ENCODE measurements around the gene SPIB.

SPIB gene

DNA sequence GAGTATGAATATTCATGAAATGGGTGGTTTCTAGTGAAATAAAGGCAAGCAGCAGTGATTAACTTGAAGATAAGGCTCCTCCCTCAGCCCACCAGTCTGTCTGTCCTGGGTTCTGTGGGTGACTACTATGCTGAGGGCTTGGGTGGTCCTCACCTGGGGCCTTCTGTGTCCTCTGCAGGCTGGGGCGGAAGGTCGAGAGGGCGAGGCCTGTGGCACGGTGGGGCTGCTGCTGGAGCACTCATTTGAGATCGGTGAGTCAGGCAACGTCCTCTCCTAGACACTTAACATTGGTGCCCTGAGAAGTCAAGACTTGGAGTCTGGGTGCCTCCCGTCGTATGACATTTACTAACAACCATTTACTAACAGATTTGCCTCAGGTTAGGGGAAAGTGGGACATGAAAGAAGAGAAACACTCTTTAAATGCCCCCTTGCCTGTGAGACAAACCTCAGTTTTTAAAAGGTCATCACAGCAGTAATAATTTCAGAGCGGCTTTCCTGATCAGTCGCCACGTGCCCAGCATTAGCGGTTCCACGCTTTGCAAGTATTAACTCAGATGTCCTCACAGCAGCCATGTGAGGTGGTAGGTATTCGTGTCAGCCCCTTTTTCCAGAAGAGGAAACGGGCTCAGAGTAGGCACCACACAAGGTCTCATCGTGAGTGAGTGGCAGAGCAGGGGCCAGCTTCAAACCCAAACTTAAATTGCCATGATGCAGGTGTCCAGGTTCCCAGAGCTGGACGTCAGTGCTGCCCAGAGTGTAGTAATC lies 59.2 kb downstream of the SPIB start:
- no peak overlapping the region for H3K27ac ChIP-seq (ENCODE audit: insufficient read depth, low read length, poor library complexity, severe bottlenecking)
- peaks cover 38% of the 10 kb centered on the region for H3K36me3 ChIP-seq (ENCODE audit: control insufficient read depth, insufficient read depth, low read length)
- no peaks in the 10 kb centered on the region for H3K9me3 ChIP-seq (ENCODE audit: control insufficient read depth, low read length)
- H3K27me3 ChIP-seq (replicated peaks; ENCODE audit: control insufficient read depth, insufficient read depth, low read length, poor library complexity, severe bottlenecking), result no peaks in the 10 kb centered on the region
- peaks cover 14% of the 10 kb centered on the region for H3K4me1 ChIP-seq (ENCODE audit: control insufficient read depth, insufficient read depth, low read length, poor library complexity, severe bottlenecking)
- H3K4me3 ChIP-seq (ENCODE audit: insufficient read depth, low read depth, low read length, poor library complexity, severe bottlenecking), result no peak overlapping the region
- no peak for DNase-seq

DNA sequence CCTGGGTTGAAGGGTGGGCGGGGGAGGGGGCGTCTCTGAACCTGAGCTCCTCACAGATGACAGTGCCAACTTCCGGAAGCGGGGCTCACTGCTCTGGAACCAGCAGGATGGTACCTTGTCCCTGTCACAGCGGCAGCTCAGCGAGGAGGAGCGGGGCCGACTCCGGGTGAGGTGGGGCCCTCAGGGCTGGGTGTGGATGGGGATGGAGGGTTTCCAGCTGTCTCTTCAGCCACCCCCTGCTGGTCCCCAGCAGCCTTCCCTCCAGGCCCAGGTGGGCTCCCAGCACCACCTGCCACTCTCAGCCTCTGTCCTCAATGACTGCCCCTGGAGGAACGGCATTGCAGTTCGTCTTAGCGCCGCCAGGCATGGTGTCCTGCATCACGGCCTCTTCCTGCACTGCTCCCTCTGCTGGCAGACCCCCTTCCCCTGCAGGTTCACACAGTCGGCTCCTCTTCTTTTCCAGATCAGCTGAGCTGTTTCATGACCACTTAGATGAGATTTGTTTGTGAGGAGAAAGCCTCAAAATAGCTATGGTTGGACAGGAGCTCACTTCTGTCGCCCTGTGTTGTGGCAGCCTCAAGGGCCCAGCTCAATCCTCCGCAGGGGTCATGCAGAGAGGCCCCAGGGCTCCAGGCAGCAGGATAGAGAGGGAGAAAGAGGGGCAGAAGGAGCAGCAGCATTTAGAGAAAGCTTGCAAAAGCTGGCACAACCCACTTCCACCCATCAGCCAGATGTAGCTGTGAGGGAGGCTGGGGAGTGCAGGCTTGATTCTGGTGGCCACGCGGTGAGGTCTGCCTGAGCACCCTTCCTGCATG lies 60.4 kb downstream of the SPIB start:
- H3K9me3 ChIP-seq (ENCODE audit: control insufficient read depth, low read length), result no peaks in the 10 kb centered on the region
- peaks cover 38% of the 10 kb centered on the region for H3K36me3 ChIP-seq (ENCODE audit: control insufficient read depth, insufficient read depth, low read length)
- no peaks in the 10 kb centered on the region for H3K27me3 ChIP-seq (replicated peaks; ENCODE audit: control insufficient read depth, insufficient read depth, low read length, poor library complexity, severe bottlenecking)
- H3K4me3 ChIP-seq (ENCODE audit: insufficient read depth, low read depth, low read length, poor library complexity, severe bottlenecking), result no peak overlapping the region
- H3K27ac ChIP-seq (ENCODE audit: insufficient read depth, low read length, poor library complexity, severe bottlenecking), result no peak overlapping the region
- H3K4me1 ChIP-seq (ENCODE audit: control insufficient read depth, insufficient read depth, low read length, poor library complexity, severe bottlenecking), result peaks cover 14% of the 10 kb centered on the region
- no peak for DNase-seq

DNA sequence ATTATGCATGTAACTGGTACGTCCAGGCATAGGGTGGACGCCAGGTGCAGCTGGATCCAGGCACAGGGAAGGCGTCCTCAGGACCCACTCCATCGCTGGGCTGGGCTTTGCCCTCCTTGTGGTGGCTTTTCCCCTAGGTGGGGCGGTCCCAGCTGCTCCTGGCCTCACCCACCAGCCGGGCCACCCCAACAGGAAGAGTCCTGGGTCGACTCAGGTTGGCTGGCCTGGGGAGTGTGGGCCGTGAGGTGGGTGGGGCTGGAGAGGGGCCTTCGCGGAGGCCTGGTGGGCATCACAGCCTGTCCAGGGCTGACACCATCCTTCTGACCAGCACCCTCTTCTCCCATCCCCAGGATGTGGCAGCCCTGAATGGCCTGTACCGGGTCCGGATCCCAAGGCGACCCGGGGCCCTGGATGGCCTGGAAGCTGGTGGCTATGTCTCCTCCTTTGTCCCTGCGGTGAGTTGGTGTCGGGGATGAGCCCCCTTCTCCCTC lies 61.1 kb downstream of the SPIB start:
- DNase-seq, result no peak
- H3K27me3 ChIP-seq (replicated peaks; ENCODE audit: control insufficient read depth, insufficient read depth, low read length, poor library complexity, severe bottlenecking), result no peaks in the 10 kb centered on the region
- H3K36me3 ChIP-seq (ENCODE audit: control insufficient read depth, insufficient read depth, low read length), result peaks cover 38% of the 10 kb centered on the region
- no peaks in the 10 kb centered on the region for H3K9me3 ChIP-seq (ENCODE audit: control insufficient read depth, low read length)
- no peak overlapping the region for H3K4me3 ChIP-seq (ENCODE audit: insufficient read depth, low read depth, low read length, poor library complexity, severe bottlenecking)
- no peak overlapping the region for H3K27ac ChIP-seq (ENCODE audit: insufficient read depth, low read length, poor library complexity, severe bottlenecking)
- peaks cover 14% of the 10 kb centered on the region for H3K4me1 ChIP-seq (ENCODE audit: control insufficient read depth, insufficient read depth, low read length, poor library complexity, severe bottlenecking)

DNA sequence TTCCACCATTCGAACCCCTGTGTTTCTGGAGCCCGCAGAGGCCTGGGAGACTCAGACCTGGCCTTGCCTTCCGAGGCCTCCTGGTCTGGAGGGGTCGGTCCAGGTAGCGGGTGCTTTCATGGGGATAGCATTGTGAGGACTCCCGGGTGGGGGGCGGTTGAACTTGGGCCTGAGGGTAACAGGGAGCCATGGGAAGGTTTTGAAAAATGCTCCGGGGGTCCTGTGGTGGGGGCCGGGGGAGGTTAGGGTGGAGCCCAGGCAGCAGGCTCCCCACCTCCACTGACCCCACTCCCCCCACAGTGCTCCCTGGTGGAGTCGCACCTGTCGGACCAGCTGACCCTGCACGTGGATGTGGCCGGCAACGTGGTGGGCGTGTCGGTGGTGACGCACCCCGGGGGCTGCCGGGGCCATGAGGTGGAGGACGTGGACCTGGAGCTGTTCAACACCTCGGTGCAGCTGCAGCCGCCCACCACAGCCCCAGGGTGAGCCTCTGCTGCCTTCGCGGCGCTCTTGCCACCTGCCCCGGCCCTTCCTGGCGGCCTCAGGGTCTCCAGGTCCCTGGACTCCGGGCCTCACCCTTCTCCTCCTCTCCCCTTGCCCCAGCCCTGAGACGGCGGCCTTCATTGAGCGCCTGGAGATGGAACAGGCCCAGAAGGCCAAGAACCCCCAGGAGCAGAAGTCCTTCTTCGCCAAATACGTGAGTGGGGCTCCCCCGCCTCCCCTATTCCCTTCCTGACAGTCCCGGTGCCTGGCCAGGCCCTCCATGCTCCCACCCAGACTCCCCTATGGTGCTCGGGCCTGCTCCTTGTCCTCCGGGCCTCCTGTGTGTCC lies 61.8 kb downstream of the SPIB start:
- DNase-seq, result no peak
- peaks cover 38% of the 10 kb centered on the region for H3K36me3 ChIP-seq (ENCODE audit: control insufficient read depth, insufficient read depth, low read length)

More for the DNA sequence above, 61.8 kb downstream of the SPIB start:
- Histone ChIP-seq H3K9me3 (ENCODE audit: control insufficient read depth, low read length) (no peaks in the 10 kb centered on the region), H3K4me3 (ENCODE audit: insufficient read depth, low read depth, low read length, poor library complexity, severe bottlenecking) (no peak overlapping the region), H3K27ac (ENCODE audit: insufficient read depth, low read length, poor library complexity, severe bottlenecking) (no peak overlapping the region), H3K4me1 (ENCODE audit: control insufficient read depth, insufficient read depth, low read length, poor library complexity, severe bottlenecking) (peaks cover 14% of the 10 kb centered on the region), H3K27me3 (replicated peaks; ENCODE audit: control insufficient read depth, insufficient read depth, low read length, poor library complexity, severe bottlenecking) (no peaks in the 10 kb centered on the region)

Data from effector memory CD4-positive, alpha-beta T cell (primary cell).